Coronary artery (tissue), 2 donors: ENCODE measurements around the gene KCNK16.

Experiments used
- DNase-seq: peaks from one replicate; pipeline ENCODE4 v3.0.0-alpha.2; 2017; ENCODE audit warnings: low spot score
- H3K27ac ChIP-seq, 2 donors: fragments of 200-600 bp; sonication (generic); one replicate each; pipeline ENCODE4 v1.5.1; 2016 to 2019
- H3K4me3 ChIP-seq: fragments of 200-600 bp; sonication (generic); 2 replicates; pipeline ENCODE4 v1.5.1; 2016; ENCODE audit warnings: mild to moderate bottlenecking, moderate library complexity
- CTCF ChIP-seq: fragments of 200-600 bp; sonication (generic); IDR thresholded peaks from one replicate; pipeline ENCODE4 v1.5.1; 2019; ENCODE audit warnings: antibody characterized with exemption

KCNK16 gene

GRCh38 chr6:39312912-39313525 is 9.5 kb downstream of the KCNK16 start:
- no peak for TF ChIP-seq CTCF
- no peak for DNase-seq
- H3K27ac ChIP-seq: peak overlapping the region; percentile 63 to 65
- H3K4me3 ChIP-seq: peak overlapping the region; percentile 71

GRCh38 chr6:39310542-39310941 is 12.0 kb downstream of the KCNK16 start:
- Histone ChIP-seq H3K27ac (no peak overlapping the region), H3K4me3 (no peak overlapping the region)
- TF ChIP-seq CTCF: no peak
- no peak for DNase-seq

GRCh38 chr6:39309942-39310531 is 12.5 kb downstream of the KCNK16 start:
- H3K27ac ChIP-seq: no peak overlapping the region
- DNase-seq: no peak
- no peak overlapping the region for H3K4me3 ChIP-seq

GRCh38 chr6:39307462-39307861 is 15.0 kb downstream of the KCNK16 start:
- H3K27ac ChIP-seq: no peak overlapping the region
- H3K4me3 ChIP-seq: no peak overlapping the region
- no peak for TF ChIP-seq CTCF
- no peak for DNase-seq

More at GRCh38 chr6:39309942-39310531, 12.5 kb downstream of the KCNK16 start:
- TF ChIP-seq CTCF: peak; percentile 73

- no peak for TF ChIP-seq CTCF
- H3K27ac ChIP-seq: no peak overlapping the region
- DNase-seq: no peak
- H3K4me3 ChIP-seq: no peak overlapping the region
Observed at GRCh38 chr6:39304951-39305350, 17.6 kb downstream of the KCNK16 start.

- TF ChIP-seq CTCF: peak; percentile 27
- H3K27ac ChIP-seq: no peak overlapping the region
- H3K4me3 ChIP-seq: no peak overlapping the region
- no peak for DNase-seq
Observed at GRCh38 chr6:39303425-39304153, 18.9 kb downstream of the KCNK16 start.
